ENCODE measurements around the gene SEMA5B.

SEMA5B gene

GRCh38 chr3:122973893-122974615 is 53.5 kb downstream of the SEMA5B start:
- no peak for DNase-seq (ENCODE audit: low read depth)
- no peak for TF ChIP-seq CTCF (IDR thresholded peaks at IDR 0.05; ENCODE audit: insufficient read depth, low read depth, low read length, missing control alignments)
- H3K4me3 ChIP-seq (ENCODE audit: low read length), result no peak overlapping the region

- TF ChIP-seq CTCF (IDR thresholded peaks at IDR 0.05; ENCODE audit: insufficient read depth, low read depth, low read length, missing control alignments), result no peak
- DNase-seq (ENCODE audit: low read depth), result no peak
- no peak overlapping the region for H3K4me3 ChIP-seq (ENCODE audit: low read length)
These were observed 55.4 kb downstream of the SEMA5B start for GRCh38 chr3:122972141-122972540.

- TF ChIP-seq CTCF (IDR thresholded peaks at IDR 0.05; ENCODE audit: insufficient read depth, low read depth, low read length, missing control alignments), result no peak
- DNase-seq (ENCODE audit: low read depth), result peak; percentile 89
- no peak overlapping the region for H3K4me3 ChIP-seq (ENCODE audit: low read length)
These were observed 57.7 kb downstream of the SEMA5B start for GRCh38 chr3:122969585-122970469.

GRCh38 chr3:122967765-122968164 is 59.8 kb downstream of the SEMA5B start:
- DNase-seq (ENCODE audit: low read depth), result no peak
- no peak overlapping the region for H3K4me3 ChIP-seq (ENCODE audit: low read length)
- TF ChIP-seq CTCF (IDR thresholded peaks at IDR 0.05; ENCODE audit: insufficient read depth, low read depth, low read length, missing control alignments), result no peak

- no peak for TF ChIP-seq CTCF (IDR thresholded peaks at IDR 0.05; ENCODE audit: insufficient read depth, low read depth, low read length, missing control alignments)
- no peak overlapping the region for H3K4me3 ChIP-seq (ENCODE audit: low read length)
- DNase-seq (ENCODE audit: low read depth), result no peak
These were observed 60.2 kb downstream of the SEMA5B start for GRCh38 chr3:122967356-122967755.

- DNase-seq (ENCODE audit: low read depth), result no peak
- no peak for TF ChIP-seq CTCF (IDR thresholded peaks at IDR 0.05; ENCODE audit: insufficient read depth, low read depth, low read length, missing control alignments)
These were observed 61.5 kb downstream of the SEMA5B start for GRCh38 chr3:122966045-122966444.

More at GRCh38 chr3:122966045-122966444, 61.5 kb downstream of the SEMA5B start:
- no peak overlapping the region for H3K4me3 ChIP-seq (ENCODE audit: low read length)
